SU-DHL-6 (cell line): ENCODE results near the gene TOGARAM2.

Experiments used
- H2AFZ ChIP-seq: fragments of 200-600 bp; sonication (generic); 2 replicates; pipeline ENCODE4 v1.6.1; 2014; ENCODE audit warnings: low read depth, mild to moderate bottlenecking, moderate library complexity, mixed read lengths, antibody characterized with exemption, low read length; ENCODE audit not compliant: severe bottlenecking
- H3F3A ChIP-seq: fragments of 200-600 bp; shearing (Covaris generic); 2 replicates; pipeline ENCODE4 v1.6.0; 2016; ENCODE audit warnings: antibody characterized with exemption, mild to moderate bottlenecking; ENCODE audit not compliant: insufficient read depth
- H3K27ac ChIP-seq: fragments of 200-600 bp; sonication (generic); 2 replicates; pipeline ENCODE4 v1.5.1; 2016; ENCODE audit warnings: low read depth, mild to moderate bottlenecking, low read length, moderate library complexity, mixed read lengths
- H3K27me3 ChIP-seq: fragments of 200-600 bp; sonication (generic), shearing (Covaris generic); 2 replicates; pipeline ENCODE4 v1.6.0; 2014; ENCODE audit warnings: mild to moderate bottlenecking, low read length
- H3K36me3 ChIP-seq: fragments of 200-600 bp; sonication (generic); 2 replicates; pipeline ENCODE4 v1.6.1; 2014; ENCODE audit warnings: mild to moderate bottlenecking, low read length, mixed read lengths
- H3K4me2 ChIP-seq: fragments of 300-600, 200-600 bp; shearing (Covaris generic), sonication (generic); 2 replicates; pipeline ENCODE4 v1.6.0; 2014; ENCODE audit warnings: low read length, low read depth, mild to moderate bottlenecking; ENCODE audit not compliant: poor library complexity, severe bottlenecking
- H3K4me3 ChIP-seq: fragments of 200-600 bp; sonication (generic); 2 replicates; pipeline ENCODE4 v1.5.1; 2014; ENCODE audit warnings: antibody characterized with exemption, low read length, mild to moderate bottlenecking, mixed read lengths; ENCODE audit not compliant: insufficient read depth, poor library complexity, severe bottlenecking
- H3K79me2 ChIP-seq: fragments of 200-600 bp; sonication (generic); 2 replicates; pipeline ENCODE4 v1.6.1; 2014; ENCODE audit warnings: mild to moderate bottlenecking, low read length, moderate library complexity; ENCODE audit not compliant: insufficient read depth
- H3K9ac ChIP-seq: fragments of 200-600 bp; sonication (generic); 2 replicates; pipeline ENCODE4 v1.7.0; 2014; ENCODE audit warnings: mild to moderate bottlenecking, low read length
- H3K9me2 ChIP-seq: fragments of 200-600 bp; sonication (generic); replicated peaks from 2 replicates; pipeline ENCODE4 v1.6.1; 2014; ENCODE audit warnings: low read length; ENCODE audit not compliant: insufficient read depth
- H3K9me3 ChIP-seq: fragments of 200-600 bp; sonication (generic); 2 replicates; pipeline ENCODE4 v1.6.1; 2014; ENCODE audit warnings: low read length, mixed read lengths; ENCODE audit not compliant: insufficient read depth
- H4K20me1 ChIP-seq: fragments of 200-600 bp; sonication (generic); 2 replicates; pipeline ENCODE4 v1.6.1; 2014; ENCODE audit warnings: low read depth, mild to moderate bottlenecking, antibody characterized with exemption, low read length, moderate library complexity, mixed read lengths
- EZH2phosphoT487 ChIP-seq: fragments of 200-600 bp; sonication (generic), shearing (Covaris generic); conservative IDR thresholded peaks from 2 replicates; pipeline ENCODE4 v1.6.1; 2018; ENCODE audit warnings: mild to moderate bottlenecking, antibody characterized with exemption, low read length, moderate library complexity, mixed read lengths
- TF ChIP-seq, protein P1 (sequence below): fragments of 200-600 bp; sonication (generic); IDR thresholded peaks from one replicate; pipeline ENCODE4 v1.5.1; 2017; ENCODE audit warnings: antibody characterized with exemption, mild to moderate bottlenecking, low read length, moderate library complexity; ENCODE audit not compliant: insufficient read depth, poor library complexity, severe bottlenecking

Gene TOGARAM2

GRCh38 chr2:28960401-28960800, 20.7 kb upstream of the TOGARAM2 start:
- Histone ChIP-seq H3K9me3 (no peaks in the 10 kb centered on the region), H2AFZ (no peak overlapping the region), H3K79me2 (no peaks in the 10 kb centered on the region), H4K20me1 (no peaks in the 10 kb centered on the region), H3K9ac (no peak overlapping the region), H3K27me3 (no peaks in the 10 kb centered on the region), H3F3A (no peaks in the 10 kb centered on the region), H3K36me3 (no peaks in the 10 kb centered on the region), H3K4me3 (no peak overlapping the region), H3K4me2 (no peak overlapping the region), H3K9me2 (no peaks in the 10 kb centered on the region), H3K27ac (no peak overlapping the region)
- TF ChIP-seq, protein P1, sequence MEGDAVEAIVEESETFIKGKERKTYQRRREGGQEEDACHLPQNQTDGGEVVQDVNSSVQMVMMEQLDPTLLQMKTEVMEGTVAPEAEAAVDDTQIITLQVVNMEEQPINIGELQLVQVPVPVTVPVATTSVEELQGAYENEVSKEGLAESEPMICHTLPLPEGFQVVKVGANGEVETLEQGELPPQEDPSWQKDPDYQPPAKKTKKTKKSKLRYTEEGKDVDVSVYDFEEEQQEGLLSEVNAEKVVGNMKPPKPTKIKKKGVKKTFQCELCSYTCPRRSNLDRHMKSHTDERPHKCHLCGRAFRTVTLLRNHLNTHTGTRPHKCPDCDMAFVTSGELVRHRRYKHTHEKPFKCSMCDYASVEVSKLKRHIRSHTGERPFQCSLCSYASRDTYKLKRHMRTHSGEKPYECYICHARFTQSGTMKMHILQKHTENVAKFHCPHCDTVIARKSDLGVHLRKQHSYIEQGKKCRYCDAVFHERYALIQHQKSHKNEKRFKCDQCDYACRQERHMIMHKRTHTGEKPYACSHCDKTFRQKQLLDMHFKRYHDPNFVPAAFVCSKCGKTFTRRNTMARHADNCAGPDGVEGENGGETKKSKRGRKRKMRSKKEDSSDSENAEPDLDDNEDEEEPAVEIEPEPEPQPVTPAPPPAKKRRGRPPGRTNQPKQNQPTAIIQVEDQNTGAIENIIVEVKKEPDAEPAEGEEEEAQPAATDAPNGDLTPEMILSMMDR: no peak
- TF ChIP-seq EZH2phosphoT487: no peak

- Histone ChIP-seq H3K4me3 (no peak overlapping the region), H2AFZ (no peak overlapping the region), H3K79me2 (no peaks in the 10 kb centered on the region), H3K9ac (no peak overlapping the region), H3K27ac (no peak overlapping the region), H3K36me3 (no peaks in the 10 kb centered on the region), H3F3A (no peaks in the 10 kb centered on the region), H3K27me3 (no peaks in the 10 kb centered on the region), H3K4me2 (no peak overlapping the region), H3K9me3 (no peaks in the 10 kb centered on the region), H4K20me1 (no peaks in the 10 kb centered on the region), H3K9me2 (no peaks in the 10 kb centered on the region)
- TF ChIP-seq, protein P1: no peak
- TF ChIP-seq EZH2phosphoT487: no peak
Measured at GRCh38 chr2:28962505-28962904, 18.6 kb upstream of the TOGARAM2 start.

- Histone ChIP-seq H3K36me3 (no peaks in the 10 kb centered on the region), H3K27ac (no peak overlapping the region), H4K20me1 (no peaks in the 10 kb centered on the region), H3F3A (no peaks in the 10 kb centered on the region), H3K27me3 (no peaks in the 10 kb centered on the region), H3K9me2 (no peaks in the 10 kb centered on the region), H3K4me3 (no peak overlapping the region), H3K4me2 (no peak overlapping the region), H3K9me3 (no peaks in the 10 kb centered on the region), H3K79me2 (no peaks in the 10 kb centered on the region), H2AFZ (no peak overlapping the region), H3K9ac (no peak overlapping the region)
- no peak for TF ChIP-seq EZH2phosphoT487
- TF ChIP-seq, protein P1: no peak
Measured at GRCh38 chr2:28970464-28971160, 10.5 kb upstream of the TOGARAM2 start.
